K562 (cell line): Measurements from ENCODE around the gene SMCO1. TPM values are rescaled to one million over a fixed set of nuclear protein-coding genes. Genes with fewer than 3 reads are reported as not detected.

Experiments
- ATF2 ChIP-seq: sonication (generic); formaldehyde crosslinking; IDR thresholded peaks from 2 replicates; pipeline ENCODE4 v1.8.1; 2022; ENCODE audit warnings: missing genetic modification reagents
- CEBPZ ChIP-seq: fragments of 150-350 bp; IDR thresholded peaks from 2 replicates; pipeline ENCODE4 v1.6.1; 2014; ENCODE audit warnings: low read depth, mild to moderate bottlenecking, low read length, borderline replicate concordance
- ELF2 ChIP-seq: fragments of 250-450 bp; sonication (Bioruptor Pico); IDR thresholded peaks from 2 replicates; pipeline ENCODE4 v1.5.0; 2021; ENCODE audit warnings: mild to moderate bottlenecking
- ETV6 ChIP-seq, 3 experiments: fragments of 150-350 bp in 1 of 3; sonication (generic) in 1 of 3; formaldehyde crosslinking in 1 of 3; IDR thresholded peaks; 2 replicates each; pipeline versions ENCODE4 v1.6.1 to v1.8.0; 2014 to 2022; ENCODE audit warnings: borderline replicate concordance in 2 of 3, low read depth in 2 of 3, antibody characterized with exemption in 1 of 3, low read length in 1 of 3, mild to moderate bottlenecking in 1 of 3, missing genetic modification reagents in 1 of 3
- FOXA3 ChIP-seq, 2 experiments: fragments of 450-650 bp in 1 of 2; sonication (generic) in 1 of 2; formaldehyde crosslinking; IDR thresholded peaks in 1 of 2; conservative IDR thresholded peaks in 1 of 2; 2 replicates each; pipeline versions ENCODE4 v1.4.0 to v1.8.0; 2020 to 2022; ENCODE audit warnings: mild to moderate bottlenecking in 2 of 2, missing genetic modification reagents in 1 of 2
- HINFP ChIP-seq: fragments of 450-650 bp; conservative IDR thresholded peaks from 2 replicates; pipeline ENCODE4 v1.6.1; 2016; ENCODE audit warnings: missing genetic modification characterization, low read depth, mild to moderate bottlenecking, control low read depth, missing compliant biosample characterization
- LEF1 ChIP-seq: fragments of 450-650 bp; IDR thresholded peaks from 2 replicates; pipeline ENCODE4 v1.6.1; 2016; ENCODE audit warnings: mild to moderate bottlenecking
- MLLT1 ChIP-seq, 2 experiments: fragments of 450-650 bp; IDR thresholded peaks; 2 replicates each; pipeline ENCODE4 v1.6.1; 2016
- NR3C1 ChIP-seq: sonication (generic); formaldehyde crosslinking; IDR thresholded peaks from 2 replicates; pipeline ENCODE4 v1.8.1; 2022; ENCODE audit warnings: missing genetic modification reagents
- RBFOX2 ChIP-seq: fragments of 200-400 bp; formaldehyde crosslinking; IDR thresholded peaks from 2 replicates; pipeline ENCODE4 v1.6.1; 2017; ENCODE audit warnings: low read depth, mild to moderate bottlenecking, low read length, moderate library complexity
- SMARCA5 ChIP-seq: fragments of 450-650 bp; IDR thresholded peaks from 2 replicates; pipeline ENCODE4 v1.6.1; 2016
- ZBTB26 ChIP-seq: fragments of 450-650 bp; formaldehyde crosslinking; IDR thresholded peaks from 2 replicates; pipeline ENCODE4 v1.4.0; 2022; ENCODE audit warnings: missing genetic modification characterization
- ZNF134 ChIP-seq: fragments of 250-450 bp; sonication (Bioruptor Pico); conservative IDR thresholded peaks from 2 replicates; pipeline ENCODE4 v1.4.0; 2020
- ZNF507 ChIP-seq: conservative IDR thresholded peaks from 2 replicates; pipeline ENCODE4 v1.6.1; 2017; ENCODE audit warnings: missing genetic modification characterization, missing compliant biosample characterization
- ZNF511 ChIP-seq: sonication (generic); formaldehyde crosslinking; IDR thresholded peaks from 2 replicates; pipeline ENCODE4 v1.8.0; 2022; ENCODE audit warnings: mild to moderate bottlenecking, missing genetic modification reagents
- polyA plus RNA-seq, 8 experiments: library from polyadenylated mRNA; depleted of rRNA in 4 of 8; stranded (reverse) in 5 of 8; unstranded in 3 of 8; fragments of >200 nt; fragmentation: Nextera tagmentation in 2 of 8; fragmentation: Illumina TruSeq in 1 of 8; extraction: Ambion mirVana in 2 of 8; extraction: Trizol in 1 of 8; gene quantifications; 2 replicates each; pipeline versions ENCODE4 v1.2.1 to v1.2.3, GENCODE V29; 2011 to 2014; ENCODE audit warnings: inconsistent platforms in 1 of 8, missing spikeins in 1 of 8
- total RNA-seq, 7 experiments: library from RNA; depleted of rRNA in 6 of 7; stranded (reverse); fragments of >200 nt in 6 of 7; fragmentation: Illumina TruSeq in 2 of 7; extraction: Trizol in 2 of 7; gene quantifications; 2 replicates each; pipeline versions ENCODE4 v1.2.1 to v1.2.3, GENCODE V29; 2011 to 2021; ENCODE audit warnings: low replicate concordance in 1 of 7

SMCO1 gene
- total and polyA plus RNA-seq, 9 of the 15 experiments (the other 6 are each of a cell fraction or from before 2014, with no cell fraction given) = 0.05 to 0.35 (median 0.12) TPM; not detected in 5

GRCh38 chr3:196499807-196500524 is 15.2 kb downstream of the SMCO1 start (continued):
- TF ChIP-seq ZNF511 (CRISPR knock-in tag) (no peak), SMARCA5 (0 out of 2 replicates have a peak, but pooled peaks have one; percentile 31), CEBPZ (no peak), LEF1 (no peak), ZBTB26 (CRISPR knock-in tag) (no peak), HINFP (tag) (no peak), FOXA3 (CRISPR knock-in tag; conservative IDR thresholded peaks at IDR 0.05 in 1 of 2, IDR thresholded peaks at IDR 0.05 in 1 of 2) (0 out of 4 replicates have a peak, but pooled peaks of 1 of the 2 experiments have one; percentile 21), ELF2 (no peak), ZNF134 (no peak), ETV6 (IDR thresholded peaks at IDR 0.05; ENCODE audit: borderline replicate concordance in 1 of 2, low read depth in 2 of 2, low read length in 1 of 2) (no peak), ETV6 (CRISPR knock-in tag; IDR thresholded peaks at IDR 0.05; ENCODE audit: borderline replicate concordance) (no peak), MLLT1 (IDR thresholded peaks at IDR 0.05) (peak in 1 of 2 experiments; percentile 19; a peak in 2 of 4 replicates), RBFOX2 (0 out of 2 replicates have a peak, but pooled peaks have one; percentile 17), ATF2 (CRISPR knock-in tag) (no peak), NR3C1 (no peak), ZNF507 (tag) (no peak)
